Endothelial cell of umbilical vein (primary cell): ENCODE results near the gene RBX1.
"Not testable (repeated sequence)": the region's sequence is repeated elsewhere in the genome, so short reads cannot be mapped to it uniquely, and the experiment has no call there.

Source experiments
- CTCF ChIP-seq, 2 donors: IDR thresholded peaks; 1 replicate in 1 of 2; 2 replicates in 1 of 2; pipeline ENCODE4 v1.5.1; 2011; ENCODE audit warnings: low read length in 2 of 2, mild to moderate bottlenecking in 2 of 2, moderate library complexity in 2 of 2, control low read depth in 1 of 2, inconsistent platforms in 1 of 2, low read depth in 1 of 2; ENCODE audit not compliant: insufficient read depth in 1 of 2; ENCODE audit errors: extremely low read depth in 1 of 2
- EZH2 ChIP-seq: IDR thresholded peaks from 2 replicates; pipeline ENCODE4 v1.6.1; 2012; ENCODE audit warnings: borderline replicate concordance, low read depth, mild to moderate bottlenecking, moderate library complexity, low read length, inconsistent platforms; ENCODE audit not compliant: severe bottlenecking
- GATA2 ChIP-seq: IDR thresholded peaks from 2 replicates; pipeline ENCODE4 v1.7.0; 2011; ENCODE audit warnings: low read depth, mild to moderate bottlenecking, moderate library complexity, mixed read lengths, low read length; ENCODE audit not compliant: insufficient read length, insufficient read depth
- MAX ChIP-seq: IDR thresholded peaks from 2 replicates; pipeline ENCODE4 v1.6.1; 2011; ENCODE audit not compliant: insufficient read depth, insufficient read length
- MYC ChIP-seq: IDR thresholded peaks from one replicate; pipeline ENCODE4 v1.6.1; 2011; ENCODE audit warnings: mild to moderate bottlenecking, low read depth, low read length
- POLR2A ChIP-seq: IDR thresholded peaks from 2 replicates; pipeline ENCODE4 v1.6.1; 2012; ENCODE audit warnings: low read depth, mild to moderate bottlenecking, control low read depth, low read length
- POLR2AphosphoS5 ChIP-seq: IDR thresholded peaks from 2 replicates; pipeline ENCODE4 v1.6.1; 2012; ENCODE audit warnings: low read depth, mild to moderate bottlenecking, control low read depth, low read length, moderate library complexity; ENCODE audit not compliant: insufficient read depth

GRCh38 chr22:41002386-41002785 lies 51.2 kb downstream of the RBX1 start:
- TF ChIP-seq CTCF (IDR thresholded peaks at IDR 0.05; ENCODE audit: extremely low read depth in 1 of 2, insufficient read depth in 1 of 2, low read depth in 1 of 2, low read length in 2 of 2); POLR2AphosphoS5; EZH2; GATA2; MAX; POLR2A; MYC: not testable (repeated sequence)
